HepG2 (cell line): ENCODE data around the gene SNX15. TPM values are rescaled to one million over a fixed set of nuclear protein-coding genes. Genes with fewer than 3 reads are reported as not detected.

Source experiments
- CBX2 ChIP-seq, 2 experiments: fragments of 200-600 bp in 1 of 2; sonication (generic); formaldehyde crosslinking in 1 of 2; IDR thresholded peaks; 2 replicates each; pipeline versions ENCODE4 v1.7.0 to v1.8.1; 2018 to 2022; ENCODE audit warnings: low read depth in 2 of 2, low read length in 1 of 2, mild to moderate bottlenecking in 1 of 2, missing genetic modification reagents in 1 of 2
- ETS1 ChIP-seq: sonication (generic); formaldehyde crosslinking; IDR thresholded peaks from 2 replicates; pipeline ENCODE4 v1.4.0; 2020; ENCODE audit warnings: missing genetic modification reagents
- FOXK1 ChIP-seq: sonication (generic); formaldehyde crosslinking; IDR thresholded peaks from 2 replicates; pipeline ENCODE4 v1.4.0; 2020; ENCODE audit warnings: low read depth, missing genetic modification reagents, borderline replicate concordance
- LRRFIP1 ChIP-seq: sonication (generic); formaldehyde crosslinking; conservative IDR thresholded peaks from 2 replicates; pipeline ENCODE4 v1.4.0; 2020; ENCODE audit warnings: missing genetic modification reagents
- RFX1 ChIP-seq: fragments of 450-650 bp; IDR thresholded peaks from 2 replicates; pipeline ENCODE4 v1.6.1; 2017
- SALL1 ChIP-seq: sonication (generic); formaldehyde crosslinking; IDR thresholded peaks from 2 replicates; pipeline ENCODE4 v1.8.0; 2022; ENCODE audit warnings: mild to moderate bottlenecking, missing genetic modification reagents
- YEATS4 ChIP-seq: sonication (generic); formaldehyde crosslinking; IDR thresholded peaks from 2 replicates; pipeline ENCODE4 v1.4.0; 2020; ENCODE audit warnings: missing genetic modification reagents, borderline replicate concordance
- ZNF12 ChIP-seq: sonication (generic); formaldehyde crosslinking; IDR thresholded peaks from 2 replicates; pipeline ENCODE4 v1.5.0; 2020; ENCODE audit warnings: missing genetic modification reagents
- ZNF607 ChIP-seq: sonication (generic); formaldehyde crosslinking; IDR thresholded peaks from 2 replicates; pipeline ENCODE4 v1.5.1; 2020; ENCODE audit warnings: missing genetic modification reagents, mild to moderate bottlenecking, borderline replicate concordance
- ZNF841 ChIP-seq: sonication (generic); formaldehyde crosslinking; IDR thresholded peaks from 2 replicates; pipeline ENCODE4 v1.8.1; 2023; ENCODE audit warnings: missing genetic modification reagents, borderline replicate concordance
- polyA plus RNA-seq, 8 experiments: library from polyadenylated mRNA; depleted of rRNA in 3 of 8; stranded (reverse) in 7 of 8; unstranded in 1 of 8; fragments of >200 nt; fragmentation: Illumina TruSeq in 4 of 8; extraction: Trizol in 4 of 8; gene quantifications; 2 replicates each; pipeline versions ENCODE4 v1.2.1 to v1.2.3, GENCODE V29; 2011 to 2016; ENCODE audit warnings: low read depth in 4 of 8, missing spikeins in 1 of 8, mixed read lengths in 1 of 8; ENCODE audit not compliant: insufficient read depth in 1 of 8
- total RNA-seq, 5 experiments: library from RNA; depleted of rRNA; stranded (reverse); fragments of >200 nt; fragmentation: Illumina TruSeq; extraction: Trizol; gene quantifications; 2 replicates each; pipeline ENCODE4 v1.2.3, GENCODE V29; 2016; ENCODE audit warnings: low read depth in 1 of 5
- TF ChIP-seq, protein P1 (sequence below): sonication (generic); formaldehyde crosslinking; IDR thresholded peaks from 2 replicates; pipeline ENCODE4 v1.4.0; 2020; ENCODE audit warnings: mild to moderate bottlenecking, missing genetic modification reagents
- TF ChIP-seq, protein P2 (sequence below): sonication (generic); formaldehyde crosslinking; conservative IDR thresholded peaks from 2 replicates; pipeline ENCODE4 v1.4.0; 2020; ENCODE audit warnings: missing genetic modification reagents
- TF ChIP-seq, protein P3 (sequence below): sonication (generic); IDR thresholded peaks from 2 replicates; pipeline ENCODE4 v1.6.1; 2016; ENCODE audit warnings: low read depth, borderline replicate concordance

The SNX15 gene
- total and polyA plus RNA-seq, 2 of the 13 experiments (the other 11 are each of a cell fraction or from before 2014, with no cell fraction given), result 19.1 to 22.6 TPM

DNA sequence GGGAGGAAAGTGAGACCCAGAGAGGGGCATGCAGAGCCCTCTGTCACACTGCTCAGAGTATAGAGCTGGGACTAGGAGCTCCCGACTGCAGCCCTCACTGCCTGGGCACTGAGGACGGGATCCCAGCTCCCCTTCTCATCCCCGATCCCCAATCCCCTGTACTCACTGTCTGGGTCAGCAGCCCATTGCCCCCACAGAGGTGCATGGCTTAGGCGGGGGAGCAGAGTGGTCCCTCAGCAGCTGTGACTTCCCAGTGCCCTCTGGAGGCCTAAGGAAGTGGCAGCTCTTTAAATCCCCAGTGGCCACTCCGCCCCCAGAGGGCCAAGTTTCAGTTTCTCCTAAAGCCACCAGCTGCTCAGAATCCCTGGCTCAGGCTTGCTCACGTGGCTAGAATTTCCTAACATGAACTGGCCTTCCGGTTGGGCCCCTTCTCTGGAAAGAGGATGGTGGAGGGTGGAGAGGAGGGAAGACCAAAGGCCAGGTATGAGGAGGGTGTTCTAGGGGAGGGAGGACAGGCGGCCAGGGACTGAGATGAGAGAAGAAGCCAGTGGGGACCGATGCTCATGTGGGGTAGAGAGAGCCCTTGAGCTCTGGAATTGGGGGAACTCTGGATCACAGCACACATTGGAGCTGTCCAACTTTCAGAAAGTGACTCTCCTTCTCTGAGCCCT, 30.4 kb upstream of the SNX15 start, which contains the start of gene BATF2 (continued):
- TF ChIP-seq, protein P1, sequence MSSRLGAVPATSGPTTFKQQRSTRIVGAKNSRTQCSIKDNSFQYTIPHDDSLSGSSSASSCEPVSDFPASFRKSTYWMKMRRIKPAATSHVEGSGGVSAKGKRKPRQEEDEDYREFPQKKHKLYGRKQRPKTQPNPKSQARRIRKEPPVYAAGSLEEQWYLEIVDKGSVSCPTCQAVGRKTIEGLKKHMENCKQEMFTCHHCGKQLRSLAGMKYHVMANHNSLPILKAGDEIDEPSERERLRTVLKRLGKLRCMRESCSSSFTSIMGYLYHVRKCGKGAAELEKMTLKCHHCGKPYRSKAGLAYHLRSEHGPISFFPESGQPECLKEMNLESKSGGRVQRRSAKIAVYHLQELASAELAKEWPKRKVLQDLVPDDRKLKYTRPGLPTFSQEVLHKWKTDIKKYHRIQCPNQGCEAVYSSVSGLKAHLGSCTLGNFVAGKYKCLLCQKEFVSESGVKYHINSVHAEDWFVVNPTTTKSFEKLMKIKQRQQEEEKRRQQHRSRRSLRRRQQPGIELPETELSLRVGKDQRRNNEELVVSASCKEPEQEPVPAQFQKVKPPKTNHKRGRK (CRISPR knock-in tag), result no peak
- TF ChIP-seq ZNF841 (CRISPR knock-in tag) (no peak), ETS1 (CRISPR knock-in tag) (no peak), LRRFIP1 (CRISPR knock-in tag) (peak; percentile 69; the same call in 1 of the 2 replicates), RFX1 (no peak), ZNF12 (CRISPR knock-in tag) (no peak), CBX2 (IDR thresholded peaks at IDR 0.05; ENCODE audit: low read depth, low read length) (no peak), CBX2 (CRISPR knock-in tag; IDR thresholded peaks at IDR 0.05; ENCODE audit: low read depth) (no peak), ZNF607 (CRISPR knock-in tag) (no peak), FOXK1 (CRISPR knock-in tag) (peak; percentile 48; the same call in 1 of the 2 replicates), YEATS4 (no peak), SALL1 (peak; percentile 75)
- TF ChIP-seq, protein P2, sequence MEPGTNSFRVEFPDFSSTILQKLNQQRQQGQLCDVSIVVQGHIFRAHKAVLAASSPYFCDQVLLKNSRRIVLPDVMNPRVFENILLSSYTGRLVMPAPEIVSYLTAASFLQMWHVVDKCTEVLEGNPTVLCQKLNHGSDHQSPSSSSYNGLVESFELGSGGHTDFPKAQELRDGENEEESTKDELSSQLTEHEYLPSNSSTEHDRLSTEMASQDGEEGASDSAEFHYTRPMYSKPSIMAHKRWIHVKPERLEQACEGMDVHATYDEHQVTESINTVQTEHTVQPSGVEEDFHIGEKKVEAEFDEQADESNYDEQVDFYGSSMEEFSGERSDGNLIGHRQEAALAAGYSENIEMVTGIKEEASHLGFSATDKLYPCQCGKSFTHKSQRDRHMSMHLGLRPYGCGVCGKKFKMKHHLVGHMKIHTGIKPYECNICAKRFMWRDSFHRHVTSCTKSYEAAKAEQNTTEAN (CRISPR knock-in tag), result no peak
- TF ChIP-seq, protein P3, sequence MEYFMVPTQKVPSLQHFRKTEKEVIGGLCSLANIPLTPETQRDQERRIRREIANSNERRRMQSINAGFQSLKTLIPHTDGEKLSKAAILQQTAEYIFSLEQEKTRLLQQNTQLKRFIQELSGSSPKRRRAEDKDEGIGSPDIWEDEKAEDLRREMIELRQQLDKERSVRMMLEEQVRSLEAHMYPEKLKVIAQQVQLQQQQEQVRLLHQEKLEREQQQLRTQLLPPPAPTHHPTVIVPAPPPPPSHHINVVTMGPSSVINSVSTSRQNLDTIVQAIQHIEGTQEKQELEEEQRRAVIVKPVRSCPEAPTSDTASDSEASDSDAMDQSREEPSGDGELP, result peak; percentile 95
